HepG2 (cell line): ENCODE results near the gene DDX31. TPM values are rescaled to one million over a fixed set of nuclear protein-coding genes. Genes with fewer than 3 reads are reported as not detected.

Experiments
- BCL6 ChIP-seq: IDR thresholded peaks from 2 replicates; pipeline ENCODE4 v1.6.1; 2016; ENCODE audit warnings: missing genetic modification reagents, missing compliant biosample characterization
- FOXK2 ChIP-seq: fragments of 450-650 bp; IDR thresholded peaks from 2 replicates; pipeline ENCODE4 v1.6.1; 2016
- ISX ChIP-seq: sonication (generic); formaldehyde crosslinking; conservative IDR thresholded peaks from 2 replicates; pipeline ENCODE4 v1.5.0; 2020; ENCODE audit warnings: missing genetic modification reagents
- KDM6A ChIP-seq: IDR thresholded peaks from 2 replicates; pipeline ENCODE4 v1.6.1; 2016; ENCODE audit warnings: low read depth
- NFKB2 ChIP-seq: sonication (generic); formaldehyde crosslinking; IDR thresholded peaks from 2 replicates; pipeline ENCODE4 v1.4.0; 2020; ENCODE audit warnings: missing genetic modification reagents, borderline replicate concordance
- PCBP1 ChIP-seq: fragments of 200-400 bp; formaldehyde crosslinking; IDR thresholded peaks from 2 replicates; pipeline ENCODE4 v1.6.1; 2017; ENCODE audit warnings: mild to moderate bottlenecking, low read depth, low read length, borderline replicate concordance
- PHF20 ChIP-seq: sonication (generic); formaldehyde crosslinking; IDR thresholded peaks from 2 replicates; pipeline ENCODE4 v1.5.0; 2020; ENCODE audit warnings: mild to moderate bottlenecking, missing genetic modification reagents
- RAD21 ChIP-seq: fragments of 450-650 bp; formaldehyde crosslinking; IDR thresholded peaks from 2 replicates; pipeline ENCODE4 v1.5.0; 2020; ENCODE audit warnings: mild to moderate bottlenecking
- RXRA ChIP-seq: sonication (generic); formaldehyde crosslinking; IDR thresholded peaks from 2 replicates; pipeline ENCODE4 v1.5.1; 2020; ENCODE audit warnings: missing genetic modification reagents
- SIN3A ChIP-seq: IDR thresholded peaks from 2 replicates; pipeline ENCODE4 v1.6.1; 2011; ENCODE audit warnings: low read depth, mild to moderate bottlenecking, control low read depth, low read length, borderline replicate concordance
- WIZ ChIP-seq: sonication (generic); formaldehyde crosslinking; IDR thresholded peaks from 2 replicates; pipeline ENCODE4 v1.5.1; 2020; ENCODE audit warnings: mild to moderate bottlenecking, missing genetic modification reagents
- ZFYVE20 ChIP-seq: sonication (generic); formaldehyde crosslinking; IDR thresholded peaks from 2 replicates; pipeline ENCODE4 v1.8.0; 2023; ENCODE audit warnings: low read depth, mild to moderate bottlenecking, moderate library complexity, missing genetic modification reagents, borderline replicate concordance
- ZNF251 ChIP-seq: sonication (generic); formaldehyde crosslinking; IDR thresholded peaks from 2 replicates; pipeline ENCODE4 v1.9.0; 2021; ENCODE audit warnings: mild to moderate bottlenecking, missing genetic modification reagents
- ZNF83 ChIP-seq: sonication (generic); formaldehyde crosslinking; IDR thresholded peaks from 2 replicates; pipeline ENCODE4 v1.4.0; 2020; ENCODE audit warnings: missing genetic modification reagents, mild to moderate bottlenecking, borderline replicate concordance
- polyA plus RNA-seq, 8 experiments: library from polyadenylated mRNA; depleted of rRNA in 3 of 8; stranded (reverse) in 7 of 8; unstranded in 1 of 8; fragments of >200 nt; fragmentation: Illumina TruSeq in 4 of 8; extraction: Trizol in 4 of 8; gene quantifications; 2 replicates each; pipeline versions ENCODE4 v1.2.1 to v1.2.3, GENCODE V29; 2011 to 2016; ENCODE audit warnings: low read depth in 4 of 8, missing spikeins in 1 of 8, mixed read lengths in 1 of 8; ENCODE audit not compliant: insufficient read depth in 1 of 8
- total RNA-seq, 5 experiments: library from RNA; depleted of rRNA; stranded (reverse); fragments of >200 nt; fragmentation: Illumina TruSeq; extraction: Trizol; gene quantifications; 2 replicates each; pipeline ENCODE4 v1.2.3, GENCODE V29; 2016; ENCODE audit warnings: low read depth in 1 of 5
- TF ChIP-seq, protein P1 (sequence below): IDR thresholded peaks from 2 replicates; pipeline ENCODE4 v1.6.1; 2016; ENCODE audit warnings: low read depth, borderline replicate concordance
- TF ChIP-seq, protein P2 (sequence below): sonication (generic); formaldehyde crosslinking; IDR thresholded peaks from 2 replicates; pipeline ENCODE4 v1.4.0; 2020; ENCODE audit warnings: missing genetic modification reagents
- TF ChIP-seq, protein P3 (sequence below): sonication (generic); formaldehyde crosslinking; IDR thresholded peaks from 2 replicates; pipeline ENCODE4 v1.5.0; 2020; ENCODE audit warnings: mild to moderate bottlenecking, missing genetic modification reagents, moderate library complexity
- TF ChIP-seq, protein P4 (sequence below): sonication (generic); formaldehyde crosslinking; IDR thresholded peaks from 2 replicates; pipeline ENCODE4 v1.8.1; 2023; ENCODE audit warnings: mild to moderate bottlenecking, missing genetic modification reagents, borderline replicate concordance
- TF ChIP-seq, protein P5 (sequence below): sonication (generic); formaldehyde crosslinking; IDR thresholded peaks from 2 replicates; pipeline ENCODE4 v1.5.0; 2020; ENCODE audit warnings: missing genetic modification reagents

Gene DDX31
- total and polyA plus RNA-seq, 2 of the 13 experiments (the other 11 are each of a cell fraction or from before 2014, with no cell fraction given) = 11.4 to 16.3 TPM

DNA sequence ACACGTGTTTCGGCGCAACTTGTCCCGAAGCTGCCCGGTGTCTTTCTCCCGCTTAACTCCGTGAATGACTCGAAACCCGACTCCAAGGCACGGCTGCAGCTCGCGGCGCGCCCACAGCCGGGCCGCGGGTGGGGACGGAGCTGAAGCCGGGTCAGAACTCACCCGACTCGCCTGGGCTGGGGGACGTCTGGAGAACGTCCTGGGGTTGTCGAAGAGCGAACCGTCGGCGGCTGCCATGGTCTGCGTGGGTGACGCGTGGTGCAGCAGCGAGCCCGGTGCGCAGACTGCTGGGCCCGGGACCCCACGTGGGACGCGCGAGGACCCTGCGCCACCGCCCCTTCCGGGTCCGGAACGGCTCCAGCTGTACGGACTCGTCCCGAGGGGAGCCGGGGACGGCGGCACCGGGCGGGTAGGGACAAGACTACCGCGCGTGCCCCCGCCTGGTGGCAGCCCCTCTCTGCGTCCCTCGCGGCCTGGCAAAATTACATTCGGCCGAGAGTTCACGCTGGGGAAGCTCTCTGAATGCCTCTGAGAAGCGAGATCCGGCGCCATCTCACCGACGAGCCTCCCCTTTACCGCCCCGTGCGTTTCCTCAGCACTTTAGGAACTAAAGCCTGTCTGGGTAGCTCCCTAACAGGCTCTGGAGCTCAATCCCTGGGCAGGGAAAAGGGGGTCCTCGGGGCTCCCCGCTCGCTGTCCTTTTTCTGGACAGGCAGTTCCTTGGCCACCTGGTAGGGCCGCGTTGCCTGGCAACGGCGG, at the start of gene DDX31 (continued):
- TF ChIP-seq ZFYVE20 (CRISPR knock-in tag) (peak; percentile 96), WIZ (CRISPR knock-in tag) (peak; percentile 83; the same call in 1 of the 2 replicates), ISX (CRISPR knock-in tag) (peak; percentile 9; the same call in 1 of the 2 replicates), BCL6 (CRISPR knock-in tag) (0 out of 2 replicates have a peak, but pooled peaks have one; percentile 43), SIN3A (peak; percentile 80; the same call in 1 of the 2 replicates), ZNF83 (CRISPR knock-in tag) (no peak), ZNF251 (CRISPR knock-in tag) (peak; percentile 53; the same call in 1 of the 2 replicates), PCBP1 (no peak; the same call in 1 of the 2 replicates), RXRA (CRISPR knock-in tag) (peak; percentile 80; the same call in 1 of the 2 replicates), NFKB2 (CRISPR knock-in tag) (peak; percentile 95), RAD21 (CRISPR knock-in tag) (no peak; the same call in 1 of the 2 replicates), FOXK2 (no peak), PHF20 (CRISPR knock-in tag) (peak; percentile 50; the same call in 1 of the 2 replicates), KDM6A (CRISPR knock-in tag) (no peak)
- TF ChIP-seq, protein P1, sequence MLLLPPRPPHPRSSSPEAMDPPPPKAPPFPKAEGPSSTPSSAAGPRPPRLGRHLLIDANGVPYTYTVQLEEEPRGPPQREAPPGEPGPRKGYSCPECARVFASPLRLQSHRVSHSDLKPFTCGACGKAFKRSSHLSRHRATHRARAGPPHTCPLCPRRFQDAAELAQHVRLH (CRISPR knock-in tag) = no peak; the same call in none of the 2 replicates
- TF ChIP-seq, protein P2, sequence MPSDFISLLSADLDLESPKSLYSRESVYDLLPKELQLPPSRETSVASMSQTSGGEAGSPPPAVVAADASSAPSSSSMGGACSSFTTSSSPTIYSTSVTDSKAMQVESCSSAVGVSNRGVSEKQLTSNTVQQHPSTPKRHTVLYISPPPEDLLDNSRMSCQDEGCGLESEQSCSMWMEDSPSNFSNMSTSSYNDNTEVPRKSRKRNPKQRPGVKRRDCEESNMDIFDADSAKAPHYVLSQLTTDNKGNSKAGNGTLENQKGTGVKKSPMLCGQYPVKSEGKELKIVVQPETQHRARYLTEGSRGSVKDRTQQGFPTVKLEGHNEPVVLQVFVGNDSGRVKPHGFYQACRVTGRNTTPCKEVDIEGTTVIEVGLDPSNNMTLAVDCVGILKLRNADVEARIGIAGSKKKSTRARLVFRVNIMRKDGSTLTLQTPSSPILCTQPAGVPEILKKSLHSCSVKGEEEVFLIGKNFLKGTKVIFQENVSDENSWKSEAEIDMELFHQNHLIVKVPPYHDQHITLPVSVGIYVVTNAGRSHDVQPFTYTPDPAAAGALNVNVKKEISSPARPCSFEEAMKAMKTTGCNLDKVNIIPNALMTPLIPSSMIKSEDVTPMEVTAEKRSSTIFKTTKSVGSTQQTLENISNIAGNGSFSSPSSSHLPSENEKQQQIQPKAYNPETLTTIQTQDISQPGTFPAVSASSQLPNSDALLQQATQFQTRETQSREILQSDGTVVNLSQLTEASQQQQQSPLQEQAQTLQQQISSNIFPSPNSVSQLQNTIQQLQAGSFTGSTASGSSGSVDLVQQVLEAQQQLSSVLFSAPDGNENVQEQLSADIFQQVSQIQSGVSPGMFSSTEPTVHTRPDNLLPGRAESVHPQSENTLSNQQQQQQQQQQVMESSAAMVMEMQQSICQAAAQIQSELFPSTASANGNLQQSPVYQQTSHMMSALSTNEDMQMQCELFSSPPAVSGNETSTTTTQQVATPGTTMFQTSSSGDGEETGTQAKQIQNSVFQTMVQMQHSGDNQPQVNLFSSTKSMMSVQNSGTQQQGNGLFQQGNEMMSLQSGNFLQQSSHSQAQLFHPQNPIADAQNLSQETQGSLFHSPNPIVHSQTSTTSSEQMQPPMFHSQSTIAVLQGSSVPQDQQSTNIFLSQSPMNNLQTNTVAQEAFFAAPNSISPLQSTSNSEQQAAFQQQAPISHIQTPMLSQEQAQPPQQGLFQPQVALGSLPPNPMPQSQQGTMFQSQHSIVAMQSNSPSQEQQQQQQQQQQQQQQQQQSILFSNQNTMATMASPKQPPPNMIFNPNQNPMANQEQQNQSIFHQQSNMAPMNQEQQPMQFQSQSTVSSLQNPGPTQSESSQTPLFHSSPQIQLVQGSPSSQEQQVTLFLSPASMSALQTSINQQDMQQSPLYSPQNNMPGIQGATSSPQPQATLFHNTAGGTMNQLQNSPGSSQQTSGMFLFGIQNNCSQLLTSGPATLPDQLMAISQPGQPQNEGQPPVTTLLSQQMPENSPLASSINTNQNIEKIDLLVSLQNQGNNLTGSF = peak; percentile 90; the same call in 1 of the 2 replicates
- TF ChIP-seq, protein P3, sequence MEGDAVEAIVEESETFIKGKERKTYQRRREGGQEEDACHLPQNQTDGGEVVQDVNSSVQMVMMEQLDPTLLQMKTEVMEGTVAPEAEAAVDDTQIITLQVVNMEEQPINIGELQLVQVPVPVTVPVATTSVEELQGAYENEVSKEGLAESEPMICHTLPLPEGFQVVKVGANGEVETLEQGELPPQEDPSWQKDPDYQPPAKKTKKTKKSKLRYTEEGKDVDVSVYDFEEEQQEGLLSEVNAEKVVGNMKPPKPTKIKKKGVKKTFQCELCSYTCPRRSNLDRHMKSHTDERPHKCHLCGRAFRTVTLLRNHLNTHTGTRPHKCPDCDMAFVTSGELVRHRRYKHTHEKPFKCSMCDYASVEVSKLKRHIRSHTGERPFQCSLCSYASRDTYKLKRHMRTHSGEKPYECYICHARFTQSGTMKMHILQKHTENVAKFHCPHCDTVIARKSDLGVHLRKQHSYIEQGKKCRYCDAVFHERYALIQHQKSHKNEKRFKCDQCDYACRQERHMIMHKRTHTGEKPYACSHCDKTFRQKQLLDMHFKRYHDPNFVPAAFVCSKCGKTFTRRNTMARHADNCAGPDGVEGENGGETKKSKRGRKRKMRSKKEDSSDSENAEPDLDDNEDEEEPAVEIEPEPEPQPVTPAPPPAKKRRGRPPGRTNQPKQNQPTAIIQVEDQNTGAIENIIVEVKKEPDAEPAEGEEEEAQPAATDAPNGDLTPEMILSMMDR (CRISPR knock-in tag) = peak; percentile 34; the same call in 1 of the 2 replicates
- TF ChIP-seq, protein P4, sequence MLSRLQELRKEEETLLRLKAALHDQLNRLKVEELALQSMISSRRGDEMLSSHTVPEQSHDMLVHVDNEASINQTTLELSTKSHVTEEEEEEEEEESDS = no peak
- TF ChIP-seq, protein P5, sequence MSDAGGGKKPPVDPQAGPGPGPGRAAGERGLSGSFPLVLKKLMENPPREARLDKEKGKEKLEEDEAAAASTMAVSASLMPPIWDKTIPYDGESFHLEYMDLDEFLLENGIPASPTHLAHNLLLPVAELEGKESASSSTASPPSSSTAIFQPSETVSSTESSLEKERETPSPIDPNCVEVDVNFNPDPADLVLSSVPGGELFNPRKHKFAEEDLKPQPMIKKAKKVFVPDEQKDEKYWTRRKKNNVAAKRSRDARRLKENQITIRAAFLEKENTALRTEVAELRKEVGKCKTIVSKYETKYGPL = 0 out of 2 replicates have a peak, but pooled peaks have one; percentile 27
